Muscle layer of colon (tissue), 2 donors: ENCODE measurements around the gene RAB6B.

Experiments used
- H3K27ac ChIP-seq: one replicate; pipeline ENCODE4 v1.7.0; 2013; ENCODE audit warnings: low read depth, mild to moderate bottlenecking, low read length, moderate library complexity
- H3K27me3 ChIP-seq, 2 donors: one replicate each; pipeline ENCODE4 v1.7.0; 2013; ENCODE audit warnings: low read length in 2 of 2, mild to moderate bottlenecking in 2 of 2; ENCODE audit not compliant: insufficient read depth in 2 of 2, control insufficient read depth in 1 of 2
- H3K36me3 ChIP-seq: one replicate; pipeline ENCODE4 v1.7.0; 2013; ENCODE audit warnings: mild to moderate bottlenecking, low read length; ENCODE audit not compliant: insufficient read depth
- H3K4me1 ChIP-seq: one replicate; pipeline ENCODE4 v1.7.0; 2013; ENCODE audit warnings: mild to moderate bottlenecking, low read length; ENCODE audit not compliant: insufficient read depth
- H3K4me3 ChIP-seq, 2 donors: one replicate each; pipeline ENCODE4 v1.7.0; 2013; ENCODE audit warnings: low read length in 2 of 2, low read depth in 1 of 2, mild to moderate bottlenecking in 1 of 2, moderate library complexity in 1 of 2
- H3K9ac ChIP-seq: one replicate; pipeline ENCODE4 v1.7.0; 2013; ENCODE audit warnings: low read length
- H3K9me3 ChIP-seq: one replicate; pipeline ENCODE4 v1.7.0; 2013; ENCODE audit warnings: mild to moderate bottlenecking, low read length
- donor health status: abdominal sarcoma.
- donor health status: Adenocarcinoma of cecum.

The RAB6B gene

GRCh38 chr3:133859381-133860234, 36.1 kb downstream of the RAB6B start:
- no peaks in the 10 kb centered on the region for H3K36me3 ChIP-seq
- no peaks in the 10 kb centered on the region for H3K9me3 ChIP-seq
- no peak overlapping the region for H3K27ac ChIP-seq
- no peaks in the 10 kb centered on the region for H3K4me1 ChIP-seq
- no peak overlapping the region for H3K9ac ChIP-seq
- H3K4me3 ChIP-seq, result no peak overlapping the region
- H3K27me3 ChIP-seq, result no peaks in the 10 kb centered on the region

- no peak overlapping the region for H3K27ac ChIP-seq
Measured at GRCh38 chr3:133857767-133858166, 37.9 kb downstream of the RAB6B start.

GRCh38 chr3:133856316-133856715, 39.4 kb downstream of the RAB6B start:
- Histone ChIP-seq H3K9ac (no peak overlapping the region), H3K4me1 (no peaks in the 10 kb centered on the region), H3K27me3 (no peaks in the 10 kb centered on the region), H3K36me3 (no peaks in the 10 kb centered on the region), H3K9me3 (no peaks in the 10 kb centered on the region), H3K27ac (no peak overlapping the region), H3K4me3 (no peak overlapping the region)

More at GRCh38 chr3:133857767-133858166, 37.9 kb downstream of the RAB6B start:
- H3K27me3 ChIP-seq, result no peaks in the 10 kb centered on the region
- H3K9ac ChIP-seq, result no peak overlapping the region
- H3K36me3 ChIP-seq, result no peaks in the 10 kb centered on the region
- no peaks in the 10 kb centered on the region for H3K4me1 ChIP-seq
- no peaks in the 10 kb centered on the region for H3K9me3 ChIP-seq
- H3K4me3 ChIP-seq, result no peak overlapping the region

- no peaks in the 10 kb centered on the region for H3K9me3 ChIP-seq
- no peaks in the 10 kb centered on the region for H3K4me1 ChIP-seq
- H3K9ac ChIP-seq, result no peak overlapping the region
- no peaks in the 10 kb centered on the region for H3K27me3 ChIP-seq
- no peaks in the 10 kb centered on the region for H3K36me3 ChIP-seq
- no peak overlapping the region for H3K27ac ChIP-seq
- no peak overlapping the region for H3K4me3 ChIP-seq
Measured at GRCh38 chr3:133855772-133856171, 39.9 kb downstream of the RAB6B start.

- Histone ChIP-seq H3K4me1 (no peaks in the 10 kb centered on the region), H3K27me3 (no peaks in the 10 kb centered on the region), H3K4me3 (no peak overlapping the region), H3K9ac (no peak overlapping the region), H3K36me3 (no peaks in the 10 kb centered on the region), H3K27ac (no peak overlapping the region), H3K9me3 (no peaks in the 10 kb centered on the region)
Measured at GRCh38 chr3:133855002-133855370, 40.7 kb downstream of the RAB6B start.

- Histone ChIP-seq H3K4me3 (no peak overlapping the region), H3K36me3 (no peaks in the 10 kb centered on the region), H3K27me3 (no peaks in the 10 kb centered on the region), H3K27ac (no peak overlapping the region), H3K9me3 (no peaks in the 10 kb centered on the region), H3K9ac (no peak overlapping the region), H3K4me1 (no peaks in the 10 kb centered on the region)
Measured at GRCh38 chr3:133854264-133855001, 41.2 kb downstream of the RAB6B start.

GRCh38 chr3:133853925-133854227, 41.8 kb downstream of the RAB6B start:
- H3K9ac ChIP-seq, result no peak overlapping the region
- H3K4me1 ChIP-seq, result no peaks in the 10 kb centered on the region
- H3K27ac ChIP-seq, result no peak overlapping the region
- no peak overlapping the region for H3K4me3 ChIP-seq
- no peaks in the 10 kb centered on the region for H3K9me3 ChIP-seq
- H3K36me3 ChIP-seq, result no peaks in the 10 kb centered on the region
- no peaks in the 10 kb centered on the region for H3K27me3 ChIP-seq

- Histone ChIP-seq H3K4me3 (no peak overlapping the region), H3K27me3 (no peaks in the 10 kb centered on the region), H3K27ac (no peak overlapping the region), H3K9ac (no peak overlapping the region), H3K9me3 (no peaks in the 10 kb centered on the region), H3K4me1 (no peaks in the 10 kb centered on the region), H3K36me3 (no peaks in the 10 kb centered on the region)
Measured at GRCh38 chr3:133853063-133853924, 42.4 kb downstream of the RAB6B start.

- Histone ChIP-seq H3K4me1 (no peaks in the 10 kb centered on the region), H3K9me3 (no peaks in the 10 kb centered on the region), H3K27ac (no peak overlapping the region), H3K9ac (no peak overlapping the region), H3K36me3 (no peaks in the 10 kb centered on the region), H3K4me3 (no peak overlapping the region), H3K27me3 (no peaks in the 10 kb centered on the region)
Measured at GRCh38 chr3:133851931-133852330, 43.8 kb downstream of the RAB6B start.

- Histone ChIP-seq H3K4me1 (no peaks in the 10 kb centered on the region), H3K36me3 (no peaks in the 10 kb centered on the region), H3K27ac (no peak overlapping the region), H3K27me3 (no peaks in the 10 kb centered on the region), H3K9ac (no peak overlapping the region), H3K9me3 (no peaks in the 10 kb centered on the region), H3K4me3 (no peak overlapping the region)
Measured at GRCh38 chr3:133851266-133851906, 44.3 kb downstream of the RAB6B start.

- Histone ChIP-seq H3K27me3 (no peaks in the 10 kb centered on the region), H3K9me3 (no peaks in the 10 kb centered on the region), H3K27ac (no peak overlapping the region), H3K9ac (no peak overlapping the region), H3K4me3 (no peak overlapping the region), H3K4me1 (no peaks in the 10 kb centered on the region), H3K36me3 (no peaks in the 10 kb centered on the region)
Measured at GRCh38 chr3:133850034-133850433, 45.6 kb downstream of the RAB6B start.
